ENCODE data around the gene GARIN3. TPM values are rescaled to one million over a fixed set of nuclear protein-coding genes. Genes with fewer than 3 reads are reported as not detected.
"Not testable (repeated sequence)": the region's sequence is repeated elsewhere in the genome, so short reads cannot be mapped to it uniquely, and the experiment has no call there.

The GARIN3 gene
- polyA plus RNA-seq, 1 experiment = not detected

- CTCF ChIA-PET = no interaction called here
Observed at GRCh38 chr5:157213527-157214243, 47.6 kb upstream of the GARIN3 start.

GRCh38 chr5:157212307-157212706 lies 46.2 kb upstream of the GARIN3 start:
- TF ChIP-seq, protein P1, sequence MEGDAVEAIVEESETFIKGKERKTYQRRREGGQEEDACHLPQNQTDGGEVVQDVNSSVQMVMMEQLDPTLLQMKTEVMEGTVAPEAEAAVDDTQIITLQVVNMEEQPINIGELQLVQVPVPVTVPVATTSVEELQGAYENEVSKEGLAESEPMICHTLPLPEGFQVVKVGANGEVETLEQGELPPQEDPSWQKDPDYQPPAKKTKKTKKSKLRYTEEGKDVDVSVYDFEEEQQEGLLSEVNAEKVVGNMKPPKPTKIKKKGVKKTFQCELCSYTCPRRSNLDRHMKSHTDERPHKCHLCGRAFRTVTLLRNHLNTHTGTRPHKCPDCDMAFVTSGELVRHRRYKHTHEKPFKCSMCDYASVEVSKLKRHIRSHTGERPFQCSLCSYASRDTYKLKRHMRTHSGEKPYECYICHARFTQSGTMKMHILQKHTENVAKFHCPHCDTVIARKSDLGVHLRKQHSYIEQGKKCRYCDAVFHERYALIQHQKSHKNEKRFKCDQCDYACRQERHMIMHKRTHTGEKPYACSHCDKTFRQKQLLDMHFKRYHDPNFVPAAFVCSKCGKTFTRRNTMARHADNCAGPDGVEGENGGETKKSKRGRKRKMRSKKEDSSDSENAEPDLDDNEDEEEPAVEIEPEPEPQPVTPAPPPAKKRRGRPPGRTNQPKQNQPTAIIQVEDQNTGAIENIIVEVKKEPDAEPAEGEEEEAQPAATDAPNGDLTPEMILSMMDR (IDR thresholded peaks at IDR 0.05; ENCODE audit: insufficient read depth, low read depth, low read length) = no peak
- Histone ChIP-seq H3K36me3 (ENCODE audit: control insufficient read depth, insufficient read depth, low read length) (no peaks in the 10 kb centered on the region), H3K27me3 (ENCODE audit: control insufficient read depth, insufficient read depth, low read length) (0 out of 2 replicates have a peak, but pooled peaks cover 2% of the 10 kb centered on the region), H3K4me3 (ENCODE audit: low read depth, low read length) (no peak overlapping the region)
- ChIA-PET CTCF (no interaction called here), POLR2A (no interaction called here)
- no peak for DNase-seq (ENCODE audit: low read depth)

More at GRCh38 chr5:157213527-157214243, 47.6 kb upstream of the GARIN3 start:
- Histone ChIP-seq H3K27me3 (ENCODE audit: control insufficient read depth, insufficient read depth, low read length) (0 out of 2 replicates have a peak, but pooled peaks cover 2% of the 10 kb centered on the region), H3K4me3 (ENCODE audit: low read depth, low read length) (no peak overlapping the region), H3K36me3 (ENCODE audit: control insufficient read depth, insufficient read depth, low read length) (no peaks in the 10 kb centered on the region)
- no peak for DNase-seq (ENCODE audit: low read depth)
- TF ChIP-seq, protein P1 (IDR thresholded peaks at IDR 0.05; ENCODE audit: insufficient read depth, low read depth, low read length) = no peak
- POLR2A ChIA-PET = no interaction called here

- H3K36me3 ChIP-seq (ENCODE audit: control insufficient read depth, insufficient read depth, low read length); POLR2A ChIA-PET; CTCF ChIA-PET; H3K4me3 ChIP-seq (ENCODE audit: low read depth, low read length); DNase-seq (ENCODE audit: low read depth); H3K27me3 ChIP-seq (ENCODE audit: control insufficient read depth, insufficient read depth, low read length): not testable (repeated sequence)
Observed at GRCh38 chr5:157210652-157211051, 44.6 kb upstream of the GARIN3 start.

DNA sequence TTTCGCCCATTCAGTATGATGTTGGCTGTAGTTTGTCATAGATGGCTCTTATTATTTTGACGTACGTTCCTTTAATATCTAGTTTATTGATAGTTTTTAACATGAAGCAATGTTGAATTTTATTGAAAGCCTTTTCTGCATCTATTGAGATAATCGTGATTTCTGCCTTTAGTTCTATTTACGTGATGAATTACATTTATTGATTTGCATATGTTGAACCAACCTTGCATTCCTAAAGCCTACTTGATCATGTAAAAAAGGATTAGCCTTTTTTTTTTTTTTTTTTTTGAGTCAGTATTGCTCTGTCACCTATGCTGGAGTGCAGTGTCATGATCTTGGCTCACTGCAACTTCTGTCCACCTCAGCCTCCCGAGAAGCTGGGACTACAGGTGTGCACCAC lies 39.6 kb upstream of the GARIN3 start:
- Histone ChIP-seq H3K4me3 (ENCODE audit: low read depth, low read length) (no peak overlapping the region), H3K36me3 (ENCODE audit: control insufficient read depth, insufficient read depth, low read length) (no peaks in the 10 kb centered on the region), H3K27me3 (ENCODE audit: control insufficient read depth, insufficient read depth, low read length) (no peaks in the 10 kb centered on the region)
- TF ChIP-seq, protein P1 (IDR thresholded peaks at IDR 0.05; ENCODE audit: insufficient read depth, low read depth, low read length) = no peak
- ChIA-PET CTCF (no interaction called here), POLR2A (no interaction called here)
- no peak for DNase-seq (ENCODE audit: low read depth)

GRCh38 chr5:157204765-157205164 lies 38.7 kb upstream of the GARIN3 start:
- no peaks in the 10 kb centered on the region for H3K36me3 ChIP-seq (ENCODE audit: control insufficient read depth, insufficient read depth, low read length)
- ChIA-PET CTCF (no interaction called here), POLR2A (no interaction called here)
- H3K27me3 ChIP-seq (ENCODE audit: control insufficient read depth, insufficient read depth, low read length) = no peaks in the 10 kb centered on the region
- DNase-seq (ENCODE audit: low read depth) = no peak
- TF ChIP-seq, protein P1 (IDR thresholded peaks at IDR 0.05; ENCODE audit: insufficient read depth, low read depth, low read length) = no peak
- H3K4me3 ChIP-seq (ENCODE audit: low read depth, low read length) = no peak overlapping the region

DNA sequence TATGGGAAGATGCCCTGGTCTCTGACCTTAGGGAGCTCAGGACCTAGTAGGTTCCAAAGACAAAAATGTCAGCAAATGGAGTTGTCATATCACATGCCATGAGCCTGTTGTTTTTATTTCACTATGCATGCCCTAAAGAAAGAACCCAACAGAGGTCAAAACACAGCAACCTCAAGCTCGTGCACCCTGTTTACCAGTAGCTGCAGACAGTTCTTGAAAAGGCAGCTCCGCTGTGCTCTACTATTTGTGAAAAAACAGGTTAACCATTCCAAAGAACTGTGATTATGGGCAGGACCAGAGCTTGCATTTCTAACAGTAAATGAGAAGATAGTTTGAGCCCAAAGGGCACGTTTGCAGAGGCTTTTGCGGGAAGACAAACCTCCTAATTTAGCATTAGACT lies 37.4 kb upstream of the GARIN3 start:
- Histone ChIP-seq H3K27me3 (ENCODE audit: control insufficient read depth, insufficient read depth, low read length) (no peaks in the 10 kb centered on the region), H3K4me3 (ENCODE audit: low read depth, low read length) (no peak overlapping the region), H3K36me3 (ENCODE audit: control insufficient read depth, insufficient read depth, low read length) (no peaks in the 10 kb centered on the region)
- ChIA-PET CTCF (no interaction called here), POLR2A (no interaction called here)
- no peak for DNase-seq (ENCODE audit: low read depth)
- TF ChIP-seq, protein P1 (IDR thresholded peaks at IDR 0.05; ENCODE audit: insufficient read depth, low read depth, low read length) = no peak

All from BJ (cell line).